SK-N-MC (cell line): ENCODE results near the gene SRGN.

ENCODE experiments used
- EZH2 ChIP-seq: fragments of 200-600 bp; sonication (generic); IDR thresholded peaks from one replicate; pipeline ENCODE4 v1.6.1; 2017; ENCODE audit warnings: antibody characterized with exemption
- POLR2AphosphoS5 ChIP-seq: IDR thresholded peaks from 2 replicates; pipeline ENCODE4 v1.6.1; 2012; ENCODE audit warnings: mild to moderate bottlenecking, low read depth, low read length, borderline replicate concordance

DNA sequence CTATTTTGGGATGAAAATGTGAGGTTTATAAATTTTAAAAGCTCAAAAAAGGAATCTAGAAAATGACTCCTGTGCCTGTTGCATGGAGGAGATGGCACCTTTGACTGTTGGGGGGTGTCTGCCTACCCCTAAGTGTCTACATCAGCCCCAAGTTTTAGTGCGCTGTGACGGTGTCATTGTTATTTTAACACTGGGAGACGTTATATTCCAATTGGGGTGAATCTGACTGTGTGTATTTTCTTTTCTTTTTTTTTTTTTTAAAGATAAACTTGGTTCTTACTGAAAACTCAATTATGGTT is 517 bp downstream of the SRGN start:
- TF ChIP-seq POLR2AphosphoS5 (no peak), EZH2 (no peak)
